ENCODE measurements around the gene FUT3. TPM values are rescaled to one million over a fixed set of nuclear protein-coding genes. Genes with fewer than 3 reads are reported as not detected.

Gene FUT3
- total and polyA plus RNA-seq, 2 of the 8 experiments (the other 6 are each of a cell fraction or from before 2014, with no cell fraction given): 0.15 to 0.63 TPM

DNA sequence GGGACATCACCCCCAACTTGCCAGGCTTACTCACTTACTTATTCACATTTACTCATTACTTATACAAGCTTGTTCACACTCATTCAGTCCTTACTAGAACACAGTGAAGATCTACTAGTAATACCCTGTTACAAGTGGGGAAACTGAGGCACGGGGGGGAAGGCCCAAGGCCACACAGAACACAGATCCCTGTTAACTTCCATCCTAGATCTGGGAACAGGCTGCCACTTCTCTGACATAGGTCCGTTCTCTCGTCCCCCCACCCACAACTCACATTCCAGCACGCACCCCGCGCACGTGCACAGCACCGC is 47.9 kb downstream of the FUT3 start:
- H4K91ac ChIP-seq (replicated peaks; ENCODE audit: insufficient read length, low read length): peak overlapping the region; percentile 95
- peak overlapping the region; percentile 74 for H3K4ac ChIP-seq (replicated peaks; ENCODE audit: insufficient read length, low read depth, low read length)
- H3K4me2 ChIP-seq (ENCODE audit: insufficient read depth in 1 of 2, low read depth in 2 of 2, low read length in 2 of 2): peak overlapping the region; percentile 0 to 68; a peak in 3 of 4 replicates
- H2BK5ac ChIP-seq (ENCODE audit: low read depth, low read length): peak overlapping the region; percentile 19; the same call in 1 of the 2 replicates
- no peak overlapping the region for H3K56ac ChIP-seq (replicated peaks; ENCODE audit: insufficient read length, low read depth, low read length)
- no peak overlapping the region for H2AK5ac ChIP-seq (ENCODE audit: low read depth, low read length)
- peak overlapping the region; percentile 69 for H2AFZ ChIP-seq (ENCODE audit: low read length)
- H3K36me3 ChIP-seq (ENCODE audit: control insufficient read depth in 2 of 4, insufficient read depth in 4 of 4, low read length in 3 of 4): no peaks in the 10 kb centered on the region
- no peaks in the 10 kb centered on the region for H3K9me3 ChIP-seq (ENCODE audit: insufficient read depth in 2 of 2, low read depth in 1 of 2, low read length in 1 of 2)
- H3K9ac ChIP-seq (replicated peaks in 1 of 4; ENCODE audit: extremely low read depth in 1 of 4, low read depth in 3 of 4, low read length in 3 of 4): no peak overlapping the region; a peak in 1 of 7 replicates
- H3K14ac ChIP-seq (ENCODE audit: insufficient read length): no peak overlapping the region
- H4K5ac ChIP-seq (ENCODE audit: insufficient read length, low read depth, low read length): peak overlapping the region; percentile 57
- H3K23me2 ChIP-seq (ENCODE audit: low read depth, low read length): peaks cover 7% of the 10 kb centered on the region
- DNase-seq (ENCODE audit: low read depth in 1 of 2, low spot score in 2 of 2) (no peak), FAIRE-seq (no peak)
- ChIA-PET POLR2A (ENCODE audit: partially characterized antibody) (interaction anchor here (0.8 to 3.4 kb wide), 11 partner anchors 8 to 112 kb away, joined by 3 to 35 read pairs (median 6); partner anchors contain the start of genes CATSPERD, DUS3L, LONP1 and NDUFA11), CTCF (ENCODE audit: partially characterized antibody) (interaction anchor here (0.6 to 2.4 kb wide), 47 partner anchors 8 to 245 kb away, joined by 3 to 58 read pairs (median 5); partner anchors contain the start of genes CAPS, CATSPERD, DUS3L and LONP1)
- H2BK15ac ChIP-seq (ENCODE audit: low read length): peak overlapping the region; percentile 92
- WGBS, 2 experiments (ENCODE audit: extremely low coverage in 1 of 2, insufficient coverage in 1 of 2, insufficient read length in 1 of 2, insufficient replicate concordance in 2 of 2, low coverage in 1 of 2, low lambda C conversion rate in 2 of 2, missing lambda C conversion rate in 1 of 2): 19% methylated on average over 8 of the region's 8 CpGs; no CpG with 5 or more reads in 1 of the 2 experiments
- no peak overlapping the region for H3K23ac ChIP-seq (ENCODE audit: insufficient read length)
- H3K79me1 ChIP-seq (ENCODE audit: low read depth, low read length): peaks cover 4% of the 10 kb centered on the region; the same call in 1 of the 2 replicates
- H2BK12ac ChIP-seq (ENCODE audit: low read depth, low read length): peak overlapping the region; percentile 86; the same call in 1 of the 2 replicates
- peak overlapping the region; percentile 55 for H3K18ac ChIP-seq (ENCODE audit: extremely low read depth, low read length)
- peaks cover 2 to 16% (median 8%) of the 10 kb centered on the region in 4 experiments; a peak in 6 of 7 replicates for H3K27me3 ChIP-seq (replicated peaks in 1 of 4; ENCODE audit: control insufficient read depth in 3 of 4, extremely low read depth in 1 of 4, insufficient read depth in 3 of 4, low read length in 3 of 4)
- peak overlapping the region; percentile 93; the same call in 1 of the 2 replicates for H2BK20ac ChIP-seq (ENCODE audit: low read length)
- peaks cover 0 to 6% of the 10 kb centered on the region in 2 experiments for H4K20me1 ChIP-seq (replicated peaks in 1 of 2; ENCODE audit: control insufficient read depth in 1 of 2, insufficient read depth in 2 of 2, low read length in 2 of 2)
- no peak overlapping the region for H3K27ac ChIP-seq (ENCODE audit: low read depth, low read length)
- peak overlapping the region in 3 of 4 experiments; percentile 2 to 57 (median 26); a peak in 6 of 8 replicates for H3K4me3 ChIP-seq (ENCODE audit: extremely low read depth in 1 of 4, insufficient read depth in 2 of 4, low read depth in 3 of 4, low read length in 4 of 4)
- H4K8ac ChIP-seq (ENCODE audit: extremely low read depth, insufficient read depth, low read length): no peak overlapping the region
- H3K79me2 ChIP-seq (ENCODE audit: control insufficient read depth in 1 of 2, insufficient read depth in 2 of 2, low read length in 2 of 2): no peaks in the 10 kb centered on the region; a peak in 1 of 4 replicates
- H3K4me1 ChIP-seq (replicated peaks in 1 of 4; ENCODE audit: control insufficient read depth in 3 of 4, insufficient read depth in 4 of 4, low read length in 3 of 4): peaks cover 0 to 18% (median 10%) of the 10 kb centered on the region in 4 experiments; a peak in 5 of 7 replicates
- H2BK120ac ChIP-seq (replicated peaks; ENCODE audit: low read depth, low read length): peak overlapping the region; percentile 12
- TF ChIP-seq SRF (IDR thresholded peaks at IDR 0.05; ENCODE audit: low read depth, low read length): no peak
- no peak for TF ChIP-seq TCF12 (IDR thresholded peaks at IDR 0.05; ENCODE audit: low read depth, low read length)
- TF ChIP-seq ASH2L (IDR thresholded peaks at IDR 0.05; ENCODE audit: low read length): no peak
- TF ChIP-seq EP300 (IDR thresholded peaks at IDR 0.05; ENCODE audit: borderline replicate concordance in 1 of 2, low read depth in 2 of 2, low read length in 2 of 2): no peak
- peak; percentile 54; the same call in 1 of the 2 replicates for TF ChIP-seq TEAD4 (IDR thresholded peaks at IDR 0.05; ENCODE audit: low read depth, low read length)
- no peak for TF ChIP-seq CHD1 (IDR thresholded peaks at IDR 0.05; ENCODE audit: low read depth, low read length)
- no peak for TF ChIP-seq ZNF274 (IDR thresholded peaks at IDR 0.05; ENCODE audit: borderline replicate concordance, extremely low read depth, low read length)
- TF ChIP-seq MAX (IDR thresholded peaks at IDR 0.05): peak; percentile 99
- TF ChIP-seq SP4 (IDR thresholded peaks at IDR 0.05; ENCODE audit: low read length): no peak
- peak; percentile 32 for TF ChIP-seq EZH2 (IDR thresholded peaks at IDR 0.05; ENCODE audit: low read depth, low read length, severe bottlenecking)
- TF ChIP-seq TAF7 (optimal IDR thresholded peaks at IDR 0.05; ENCODE audit: borderline replicate concordance, low read depth, low read length): peak; percentile 5
- no peak for TF ChIP-seq SP2 (IDR thresholded peaks at IDR 0.05; ENCODE audit: low read length)

Measured in H1 (cell line).